ENCODE data around the gene PCNX1.

DNA sequence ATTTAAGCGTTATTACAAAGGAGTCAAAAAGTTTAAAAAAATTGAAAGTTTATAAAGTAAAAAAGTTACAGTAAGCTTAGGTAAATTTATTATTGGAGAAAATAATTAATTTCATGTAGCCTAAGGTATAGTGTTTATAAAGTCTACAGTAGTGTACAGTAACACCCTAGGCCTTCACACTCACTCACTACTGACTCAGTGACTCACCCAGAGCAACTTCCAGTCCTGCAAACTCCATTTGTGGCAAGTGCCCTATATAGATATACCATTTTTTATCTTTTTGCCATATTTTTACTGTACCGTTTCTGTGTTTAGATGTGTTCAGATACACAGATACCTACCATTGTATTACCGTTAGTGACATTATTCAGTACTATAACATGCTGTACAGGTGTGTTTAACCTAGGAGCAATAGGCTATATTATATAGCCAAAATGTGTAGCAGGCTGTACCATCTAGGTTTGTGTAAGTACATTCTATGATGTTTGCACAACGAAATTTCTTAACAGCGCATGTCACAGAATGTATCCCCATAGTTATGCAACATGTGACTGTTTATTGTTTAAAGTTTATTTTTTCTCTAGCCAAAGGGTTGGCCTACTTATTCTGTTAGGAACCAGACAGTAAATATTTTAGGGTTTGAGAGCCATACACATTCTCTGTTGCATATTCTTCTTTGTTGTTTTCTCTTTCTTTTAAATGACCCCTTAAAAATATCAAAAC is 155.5 kb downstream of the PCNX1 start:
- TF ChIP-seq POLR2AphosphoS5 (IDR thresholded peaks at IDR 0.05; ENCODE audit: borderline replicate concordance, low read depth, low read length) (no peak), EZH2 (IDR thresholded peaks at IDR 0.05) (no peak)

All from SK-N-MC (cell line).